ENCODE results near the gene DGKA. TPM values are rescaled to one million over a fixed set of nuclear protein-coding genes. Genes with fewer than 3 reads are reported as not detected.

DGKA gene
- total RNA-seq, 1 donor from 2014 or later, result 140 TPM

GRCh38 chr12:55931780-55932550, 1.0 kb downstream of the DGKA start:
- no peak for DNase-seq (ENCODE audit: extremely low spot score in 2 of 2)
- H3K4me1 ChIP-seq, result peaks cover 75% of the 10 kb centered on the region

GRCh38 chr12:55932551-55932910, 1.6 kb downstream of the DGKA start:
- Histone ChIP-seq H3K27me3 (no peaks in the 10 kb centered on the region), H3K4me1 (peaks cover 75% of the 10 kb centered on the region), H3K36me3 (no peaks in the 10 kb centered on the region), H3K4me3 (peak overlapping the region; percentile 59 to 92), H3K27ac (peak overlapping the region; percentile 94), H3K9me3 (no peaks in the 10 kb centered on the region)
- no peak for DNase-seq (ENCODE audit: extremely low spot score in 2 of 2)
- TF ChIP-seq POLR2A (IDR thresholded peaks at IDR 0.05) (no peak), POLR2AphosphoS5 (IDR thresholded peaks at IDR 0.05; ENCODE audit: insufficient read depth in 1 of 2, low read depth in 1 of 2) (no peak), CTCF (IDR thresholded peaks at IDR 0.05) (no peak)
- intact Hi-C loops (cut with DNase I), result loop anchor here (5.0 kb wide), 2 partner anchors 105 to 205 kb away; partner anchors contain the start of genes CD63 and DNAJC14

More at GRCh38 chr12:55931780-55932550, 1.0 kb downstream of the DGKA start:
- no peaks in the 10 kb centered on the region for H3K36me3 ChIP-seq
- no peaks in the 10 kb centered on the region for H3K27me3 ChIP-seq
- peak overlapping the region; percentile 59 to 92 for H3K4me3 ChIP-seq
- H3K9me3 ChIP-seq, result no peaks in the 10 kb centered on the region
- intact Hi-C loops (cut with DNase I), result loop anchor here (5.0 kb wide), 2 partner anchors 105 to 205 kb away; partner anchors contain the start of genes CD63 and DNAJC14
- TF ChIP-seq POLR2AphosphoS5 (IDR thresholded peaks at IDR 0.05; ENCODE audit: insufficient read depth in 1 of 2, low read depth in 1 of 2) (peak in 1 of 2 donors; percentile 64), CTCF (IDR thresholded peaks at IDR 0.05) (no peak)
- peak overlapping the region; percentile 94 for H3K27ac ChIP-seq

GRCh38 chr12:55933169-55933798, 2.3 kb downstream of the DGKA start:
- no peaks in the 10 kb centered on the region for H3K9me3 ChIP-seq
- no peak for DNase-seq (ENCODE audit: extremely low spot score in 2 of 2)
- peaks cover 71% of the 10 kb centered on the region for H3K4me1 ChIP-seq
- H3K4me3 ChIP-seq, result no peak overlapping the region
- no peaks in the 10 kb centered on the region for H3K36me3 ChIP-seq
- TF ChIP-seq CTCF (IDR thresholded peaks at IDR 0.05) (no peak), POLR2A (IDR thresholded peaks at IDR 0.05) (no peak), POLR2AphosphoS5 (IDR thresholded peaks at IDR 0.05; ENCODE audit: insufficient read depth in 1 of 2, low read depth in 1 of 2) (peak; percentile 14 to 51)
- intact Hi-C loops (cut with DNase I), result loop anchor here (5.0 kb wide), 2 partner anchors 106 to 206 kb away; partner anchors contain the start of genes CD63 and DNAJC14
- peak overlapping the region; percentile 94 for H3K27ac ChIP-seq
- no peaks in the 10 kb centered on the region for H3K27me3 ChIP-seq

- Histone ChIP-seq H3K4me3 (no peak overlapping the region), H3K27ac (peak overlapping the region; percentile 94), H3K36me3 (no peaks in the 10 kb centered on the region), H3K9me3 (no peaks in the 10 kb centered on the region), H3K27me3 (no peaks in the 10 kb centered on the region), H3K4me1 (peaks cover 64% of the 10 kb centered on the region)
- TF ChIP-seq POLR2AphosphoS5 (IDR thresholded peaks at IDR 0.05; ENCODE audit: insufficient read depth in 1 of 2, low read depth in 1 of 2), result no peak
- TF ChIP-seq POLR2A (IDR thresholded peaks at IDR 0.05), result no peak
- intact Hi-C loops (cut with DNase I), result loop anchor here (5.0 kb wide), 2 partner anchors 107 to 207 kb away; partner anchors contain the start of genes CD63 and DNAJC14
- DNase-seq (ENCODE audit: extremely low spot score in 2 of 2), result no peak
These were observed 3.1 kb downstream of the DGKA start for GRCh38 chr12:55933799-55934742.

- peaks cover 63% of the 10 kb centered on the region for H3K4me1 ChIP-seq
- H3K9me3 ChIP-seq, result no peaks in the 10 kb centered on the region
- H3K27ac ChIP-seq, result peak overlapping the region; percentile 65
- intact Hi-C loops (cut with DNase I), result loop anchor here (5.0 kb wide), 2 partner anchors 107 to 207 kb away; partner anchors contain the start of genes CD63 and DNAJC14
- no peak for TF ChIP-seq POLR2A (IDR thresholded peaks at IDR 0.05)
- TF ChIP-seq POLR2AphosphoS5 (IDR thresholded peaks at IDR 0.05; ENCODE audit: insufficient read depth in 1 of 2, low read depth in 1 of 2), result no peak
- no peak for TF ChIP-seq CTCF (IDR thresholded peaks at IDR 0.05)
- no peak overlapping the region for H3K4me3 ChIP-seq
- peaks cover 0 to 4% of the 10 kb centered on the region in 2 donors for H3K36me3 ChIP-seq
- DNase-seq (ENCODE audit: extremely low spot score in 2 of 2), result no peak
- no peaks in the 10 kb centered on the region for H3K27me3 ChIP-seq
These were observed 3.8 kb downstream of the DGKA start for GRCh38 chr12:55934773-55935172.
